ENCODE measurements around the gene LCA5.
"Not testable (repeated sequence)": the region's sequence is repeated elsewhere in the genome, so short reads cannot be mapped to it uniquely, and the experiment has no call there.

The LCA5 gene

GRCh38 chr6:79538106-79538971, 1.1 kb upstream of the LCA5 start:
- DNase-seq (ENCODE audit: low read depth) = no peak

DNA sequence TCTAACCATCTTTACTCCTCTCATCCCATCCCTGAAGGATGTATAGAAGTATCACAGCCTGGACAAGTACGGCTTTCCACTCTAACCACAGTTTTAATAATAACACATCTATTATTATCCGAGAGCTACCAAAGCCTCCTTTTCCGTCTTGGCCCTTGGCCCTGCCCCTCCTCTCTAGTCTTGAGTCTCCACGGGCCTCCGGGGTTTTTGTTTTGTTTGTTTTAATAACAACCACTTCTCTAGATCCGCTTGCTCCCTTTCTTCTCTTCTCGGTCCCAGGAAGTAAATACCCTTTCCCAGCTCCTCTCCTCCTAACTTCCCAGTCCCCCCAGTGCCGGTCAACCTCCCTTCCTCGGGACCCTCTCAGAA, 661 bp downstream of the LCA5 start:
- DNase-seq (ENCODE audit: low read depth) = no peak

DNA sequence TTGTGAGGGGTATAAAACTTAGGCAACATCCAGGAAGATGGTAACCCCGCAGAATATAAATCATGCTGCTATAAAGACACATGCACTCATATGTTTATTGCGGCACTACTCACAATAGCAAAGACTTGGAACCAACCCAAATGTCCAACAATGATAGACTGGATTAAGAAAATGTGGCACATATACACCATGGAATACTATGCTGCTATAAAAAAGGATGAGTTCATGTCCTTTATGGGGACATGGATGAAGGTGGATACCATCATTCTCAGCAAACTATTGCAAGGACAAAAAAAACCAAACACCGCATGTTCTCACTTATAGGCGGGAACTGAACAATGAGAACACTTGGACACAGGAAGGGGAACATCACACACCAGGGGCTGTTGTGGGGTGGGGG, 7.7 kb downstream of the LCA5 start:
- not testable (repeated sequence) for DNase-seq (ENCODE audit: low read depth)

DNA sequence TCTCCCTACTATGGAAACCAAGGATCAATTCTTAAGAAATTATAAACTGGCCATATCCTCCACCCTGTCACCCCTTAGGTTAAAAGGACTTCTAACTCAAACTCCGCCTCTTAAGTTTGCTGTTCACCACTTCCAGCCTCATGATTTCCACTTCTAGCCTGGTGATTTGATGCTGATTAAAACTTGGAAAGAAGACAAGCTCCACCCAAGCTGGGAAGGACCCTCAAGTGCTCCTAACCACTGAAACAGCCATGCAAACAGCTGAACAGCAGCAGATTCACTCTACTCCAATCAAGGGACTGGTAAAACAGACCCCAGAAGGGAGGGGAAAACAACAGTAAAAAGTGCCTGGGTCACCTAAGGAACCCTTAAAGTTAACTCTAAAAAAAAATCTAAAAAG, 10.3 kb downstream of the LCA5 start:
- DNase-seq (ENCODE audit: low read depth) = no peak

GRCh38 chr6:79525272-79526100, 11.7 kb downstream of the LCA5 start:
- no peak for DNase-seq (ENCODE audit: low read depth)

DNA sequence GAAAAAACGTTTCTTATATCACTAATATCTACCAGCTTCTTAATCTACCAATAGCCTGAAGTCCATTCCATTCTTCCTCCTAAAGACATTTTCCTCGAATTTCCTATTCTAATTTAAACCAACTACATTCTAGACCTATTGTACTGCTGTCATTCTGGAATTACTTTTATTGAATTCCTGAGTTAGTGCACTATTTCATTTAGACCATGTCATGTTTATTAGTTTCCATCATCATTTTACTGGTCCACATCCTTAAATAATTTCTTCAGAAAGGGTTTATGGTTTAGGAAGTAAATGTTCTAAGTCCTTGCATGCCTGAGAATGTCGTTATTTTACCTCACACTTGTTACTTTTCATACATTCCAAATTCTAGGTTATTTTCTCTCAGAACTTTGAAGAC, 13.2 kb downstream of the LCA5 start:
- DNase-seq (ENCODE audit: low read depth) = no peak

- DNase-seq (ENCODE audit: low read depth) = no peak
Measured at GRCh38 chr6:79522609-79523008, 14.6 kb downstream of the LCA5 start.

DNA sequence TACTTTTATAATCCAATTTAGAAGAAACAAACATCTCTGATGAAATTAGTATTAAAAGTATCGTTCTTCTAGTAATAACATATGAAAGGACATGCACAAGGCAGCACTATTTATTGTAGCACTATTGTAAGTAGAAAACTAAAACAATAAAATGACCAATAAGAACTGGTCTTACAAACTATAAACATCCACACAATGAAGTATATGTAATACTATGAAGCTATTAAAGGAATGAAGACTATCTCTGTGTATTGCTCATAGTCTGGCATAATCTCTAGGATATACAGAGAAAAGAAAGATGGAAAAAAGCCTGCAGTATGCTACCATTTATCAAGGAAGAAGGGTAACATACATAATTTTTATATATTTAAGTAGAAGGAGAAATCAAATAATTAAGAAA, 16.7 kb downstream of the LCA5 start:
- no peak for DNase-seq (ENCODE audit: low read depth)

DNA sequence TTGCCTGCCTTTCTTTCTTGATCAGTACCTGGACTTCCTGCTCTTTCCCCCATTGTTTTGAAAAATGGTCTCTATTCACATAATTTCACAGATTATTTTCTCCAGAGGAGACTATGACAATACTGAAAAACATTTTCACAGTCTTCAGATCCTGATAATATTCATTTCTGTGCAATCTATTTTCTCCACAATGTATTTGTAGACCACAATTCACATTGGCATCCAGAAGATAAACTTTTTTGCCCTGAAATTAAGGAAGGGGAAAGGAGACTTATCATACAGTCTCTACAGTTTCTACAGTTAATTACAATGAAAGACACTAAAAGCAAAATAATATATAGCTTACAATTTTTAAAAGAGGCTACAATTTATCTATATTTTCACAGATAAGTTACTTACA, 18.4 kb downstream of the LCA5 start:
- no peak for DNase-seq (ENCODE audit: low read depth)

DNA sequence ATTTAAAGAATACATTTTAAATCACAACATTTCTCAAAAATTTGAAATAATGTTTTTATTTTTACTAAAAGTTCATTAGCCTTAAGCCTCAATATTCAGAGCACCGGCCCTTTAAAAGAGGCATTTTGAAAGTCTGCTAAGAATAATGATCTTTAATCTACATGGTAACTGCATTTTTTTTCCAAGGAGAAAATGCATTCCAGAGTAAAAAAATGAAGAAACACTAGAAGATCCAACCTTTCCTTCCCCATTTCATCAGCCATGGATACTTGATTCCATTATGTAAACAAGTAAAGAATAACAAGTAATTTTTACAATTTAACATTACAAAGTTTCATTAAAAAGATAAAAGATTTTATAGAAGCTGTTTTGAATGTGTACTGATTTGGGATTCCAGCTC, 21.8 kb downstream of the LCA5 start:
- DNase-seq (ENCODE audit: low read depth) = no peak

DNA sequence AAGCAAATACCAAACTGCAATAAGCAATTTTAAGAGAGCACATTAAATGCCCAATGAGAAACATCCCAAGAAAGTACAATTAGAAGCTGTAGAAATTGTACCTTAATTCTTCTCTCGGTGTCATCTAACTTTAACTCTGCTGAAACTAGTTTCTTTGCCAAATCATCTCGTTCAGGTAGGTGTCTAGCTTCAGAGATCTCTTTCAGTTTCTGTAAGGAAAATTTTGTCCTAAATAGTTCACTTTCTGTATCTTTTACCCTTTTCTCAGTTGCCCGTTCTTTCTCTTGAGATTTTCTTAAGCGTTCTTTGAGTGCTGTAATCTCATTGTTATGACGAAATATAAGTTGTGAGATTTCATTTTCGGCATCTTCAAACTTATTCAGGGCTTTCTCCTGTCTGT, 24.1 kb downstream of the LCA5 start:
- no peak for DNase-seq (ENCODE audit: low read depth)

DNA sequence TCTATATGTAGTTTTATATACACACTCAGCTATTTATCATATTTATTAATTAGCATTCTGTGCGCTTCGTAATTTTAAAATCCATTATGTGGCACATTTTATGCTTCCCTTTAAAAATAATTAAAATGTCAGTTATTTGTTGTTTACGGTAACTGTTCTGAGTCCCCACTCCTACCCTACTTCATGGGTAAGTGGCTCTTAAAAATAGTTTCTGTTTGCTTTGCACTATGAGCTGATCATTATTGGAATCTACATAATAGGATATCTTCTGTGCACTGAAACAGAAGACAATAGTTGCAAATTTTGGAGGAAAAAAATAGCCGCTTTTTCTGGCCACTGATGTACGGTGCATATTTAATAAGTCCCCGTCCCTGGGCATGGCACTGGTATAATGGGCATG, 25.2 kb downstream of the LCA5 start:
- DNase-seq (ENCODE audit: low read depth) = no peak

DNA sequence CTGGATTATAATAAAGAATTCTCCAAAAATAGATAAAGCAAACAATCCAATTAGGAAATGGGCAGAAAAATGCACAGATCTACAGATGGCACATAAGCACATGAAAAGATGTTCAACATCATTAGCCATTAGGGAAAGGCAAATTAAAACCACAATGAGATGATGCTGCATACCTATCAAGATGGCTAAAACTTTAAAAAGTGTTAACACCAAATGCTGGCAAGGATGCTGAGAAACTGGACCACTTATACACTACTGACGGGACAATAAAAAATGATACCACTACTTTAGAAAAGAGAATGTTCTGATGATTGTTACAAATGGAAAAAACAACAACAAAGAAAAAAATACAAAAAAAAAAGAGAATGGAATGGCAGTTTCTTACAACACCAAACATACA, 26.5 kb downstream of the LCA5 start:
- no peak for DNase-seq (ENCODE audit: low read depth)

- no peak for DNase-seq (ENCODE audit: low read depth)
Measured at GRCh38 chr6:79506251-79506650, 31.0 kb downstream of the LCA5 start.

- DNase-seq (ENCODE audit: low read depth) = no peak
Measured at GRCh38 chr6:79504372-79504771, 32.9 kb downstream of the LCA5 start.

- no peak for DNase-seq (ENCODE audit: low read depth)
Measured at GRCh38 chr6:79498842-79499241, 38.4 kb downstream of the LCA5 start.

- no peak for DNase-seq (ENCODE audit: low read depth)
Measured at GRCh38 chr6:79495246-79495645, 42.0 kb downstream of the LCA5 start.

- DNase-seq (ENCODE audit: low read depth) = no peak
Measured at GRCh38 chr6:79494841-79495240, 42.4 kb downstream of the LCA5 start.

GRCh38 chr6:79470728-79471127, 66.5 kb downstream of the LCA5 start:
- DNase-seq (ENCODE audit: low read depth) = no peak

- DNase-seq (ENCODE audit: low read depth) = no peak
Measured at GRCh38 chr6:79469376-79470246, 67.6 kb downstream of the LCA5 start.

- no peak for DNase-seq (ENCODE audit: low read depth)
Measured at GRCh38 chr6:79468587-79468986, 68.6 kb downstream of the LCA5 start.

GRCh38 chr6:79468116-79468515, 69.1 kb downstream of the LCA5 start:
- no peak for DNase-seq (ENCODE audit: low read depth)
